ENCODE data around the gene OSBPL10. TPM values are rescaled to one million over a fixed set of nuclear protein-coding genes. Genes with fewer than 3 reads are reported as not detected.

Gene OSBPL10
- total and polyA plus RNA-seq, 2 of the 8 experiments (the other 6 are each of a cell fraction or from before 2014, with no cell fraction given) = 26.2 to 86.7 TPM

DNA sequence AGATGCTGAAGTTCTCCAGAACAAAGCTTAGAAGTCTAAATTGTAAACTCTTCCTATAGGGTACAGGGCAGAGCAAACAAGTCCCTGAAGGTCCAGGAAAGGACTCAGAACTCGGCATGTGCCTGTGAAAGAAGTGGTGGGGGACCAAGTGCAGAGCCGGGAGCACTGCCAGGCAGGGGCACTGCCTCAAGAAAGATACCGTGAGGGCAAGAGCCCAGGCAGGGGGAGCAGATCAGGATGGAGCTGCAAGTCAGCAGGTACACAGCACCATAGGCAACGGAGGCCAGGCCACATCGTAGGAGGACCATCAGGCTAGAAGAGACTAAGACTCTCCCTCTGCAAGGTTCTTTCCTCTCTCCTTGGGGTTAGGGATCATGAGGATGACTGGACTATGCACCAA, 191.6 kb downstream of the OSBPL10 start:
- Histone ChIP-seq H2BK5ac (ENCODE audit: low read depth, low read length) (no peak overlapping the region), H3K79me2 (ENCODE audit: control insufficient read depth in 1 of 2, insufficient read depth in 2 of 2, low read length in 2 of 2) (peaks cover 0 to 3% of the 10 kb centered on the region in 2 experiments; a peak in 2 of 4 replicates), H2BK120ac (replicated peaks; ENCODE audit: low read depth, low read length) (no peak overlapping the region), H3K4ac (replicated peaks; ENCODE audit: insufficient read length, low read depth, low read length) (no peak overlapping the region), H3K56ac (replicated peaks; ENCODE audit: insufficient read length, low read depth, low read length) (no peak overlapping the region), H4K5ac (ENCODE audit: insufficient read length, low read depth, low read length) (no peak overlapping the region), H2AK5ac (ENCODE audit: low read depth, low read length) (no peak overlapping the region), H3K4me1 (replicated peaks in 1 of 4; ENCODE audit: control insufficient read depth in 3 of 4, insufficient read depth in 4 of 4, low read length in 3 of 4) (peaks cover 0 to 2% (median 0%) of the 10 kb centered on the region in 4 experiments; a peak in 1 of 7 replicates), H3K27ac (ENCODE audit: low read depth, low read length) (no peak overlapping the region), H2BK20ac (ENCODE audit: low read length) (no peak overlapping the region), H4K8ac (ENCODE audit: extremely low read depth, insufficient read depth, low read length) (no peak overlapping the region), H4K20me1 (replicated peaks in 1 of 2; ENCODE audit: control insufficient read depth in 1 of 2, insufficient read depth in 2 of 2, low read length in 2 of 2) (no peaks in the 10 kb centered on the region), H3K4me3 (ENCODE audit: extremely low read depth in 1 of 4, insufficient read depth in 2 of 4, low read depth in 3 of 4, low read length in 4 of 4) (no peak overlapping the region), H3K36me3 (ENCODE audit: control insufficient read depth in 2 of 4, insufficient read depth in 4 of 4, low read length in 3 of 4) (peaks cover 0 to 2% (median 0%) of the 10 kb centered on the region in 4 experiments; a peak in 1 of 8 replicates), H3K23me2 (ENCODE audit: low read depth, low read length) (no peaks in the 10 kb centered on the region), H3K9ac (replicated peaks in 1 of 4; ENCODE audit: extremely low read depth in 1 of 4, low read depth in 3 of 4, low read length in 3 of 4) (no peak overlapping the region), H3K18ac (ENCODE audit: extremely low read depth, low read length) (no peak overlapping the region), H3K14ac (ENCODE audit: insufficient read length) (no peak overlapping the region), H2BK12ac (ENCODE audit: low read depth, low read length) (no peak overlapping the region), H3K79me1 (ENCODE audit: low read depth, low read length) (peaks cover 2% of the 10 kb centered on the region; the same call in 1 of the 2 replicates), H2BK15ac (ENCODE audit: low read length) (no peak overlapping the region), H2AFZ (ENCODE audit: low read length) (no peak overlapping the region), H3K4me2 (ENCODE audit: insufficient read depth in 1 of 2, low read depth in 2 of 2, low read length in 2 of 2) (no peak overlapping the region), H3K27me3 (replicated peaks in 1 of 4; ENCODE audit: control insufficient read depth in 3 of 4, extremely low read depth in 1 of 4, insufficient read depth in 3 of 4, low read length in 3 of 4) (no peaks in the 10 kb centered on the region; a peak in 1 of 7 replicates), H3K9me3 (ENCODE audit: insufficient read depth in 2 of 2, low read depth in 1 of 2, low read length in 1 of 2) (peaks cover 0 to 2% of the 10 kb centered on the region in 2 experiments; a peak in 1 of 4 replicates), H3K23ac (ENCODE audit: insufficient read length) (no peak overlapping the region), H4K91ac (replicated peaks; ENCODE audit: insufficient read length, low read length) (no peak overlapping the region)
- CTCF ChIA-PET (ENCODE audit: partially characterized antibody) = interaction anchor here (1.2 kb wide), 1 partner anchor 20 kb away, joined by 3 read pairs; no protein-coding TSS in a partner anchor
- POLR2A ChIA-PET (ENCODE audit: partially characterized antibody) = no interaction called here
- no peak for DNase-seq (ENCODE audit: low read depth in 1 of 2, low spot score in 2 of 2)
- no peak for FAIRE-seq
- no peak for TF ChIP-seq SIN3A (conservative IDR thresholded peaks at IDR 0.05 in 1 of 2, IDR thresholded peaks at IDR 0.05 in 1 of 2; ENCODE audit: low read depth in 1 of 2, low read length in 2 of 2)
- no peak for TF ChIP-seq EP300 (IDR thresholded peaks at IDR 0.05; ENCODE audit: borderline replicate concordance in 1 of 2, low read depth in 2 of 2, low read length in 2 of 2)
- no peak for TF ChIP-seq KDM5A (IDR thresholded peaks at IDR 0.05; ENCODE audit: low read length)
- TF ChIP-seq POU5F1 (IDR thresholded peaks at IDR 0.05; ENCODE audit: low read depth, low read length) = no peak
- no peak for TF ChIP-seq SP2 (IDR thresholded peaks at IDR 0.05; ENCODE audit: low read length)
- no peak for TF ChIP-seq FOSL1 (IDR thresholded peaks at IDR 0.05; ENCODE audit: insufficient read depth, low read depth, low read length)
- no peak for TF ChIP-seq PHF8 (conservative IDR thresholded peaks at IDR 0.05; ENCODE audit: low read depth, low read length)
- TF ChIP-seq, protein P1, sequence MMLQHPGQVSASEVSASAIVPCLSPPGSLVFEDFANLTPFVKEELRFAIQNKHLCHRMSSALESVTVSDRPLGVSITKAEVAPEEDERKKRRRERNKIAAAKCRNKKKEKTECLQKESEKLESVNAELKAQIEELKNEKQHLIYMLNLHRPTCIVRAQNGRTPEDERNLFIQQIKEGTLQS (IDR thresholded peaks at IDR 0.05; ENCODE audit: insufficient read depth, low read depth, low read length) = no peak
- TF ChIP-seq JUN (IDR thresholded peaks at IDR 0.05; ENCODE audit: low read depth, low read length) = no peak
- 82% methylated on average over 5 of the region's 5 CpGs; no CpG with 5 or more reads in 1 of the 2 experiments for WGBS, 2 experiments (ENCODE audit: extremely low coverage in 1 of 2, insufficient coverage in 1 of 2, insufficient read length in 1 of 2, insufficient replicate concordance in 2 of 2, low coverage in 1 of 2, low lambda C conversion rate in 2 of 2, missing lambda C conversion rate in 1 of 2)
